GM18870 (cell line): ENCODE data around the gene PMFBP1.
"Not testable (repeated sequence)": the region's sequence is repeated elsewhere in the genome, so short reads cannot be mapped to it uniquely, and the experiment has no call there.

ENCODE experiments used
- ATAC-seq: cut with Tn5 transposase; IDR thresholded peaks from one replicate; pipeline ENCODE4 v1.9.1; 2021; ENCODE audit warnings: moderate library complexity; ENCODE audit not compliant: unreplicated experiment

Gene PMFBP1

GRCh38 chr16:72109300-72109699, 62.7 kb downstream of the PMFBP1 start:
- no peak for ATAC-seq

- ATAC-seq, result no peak
Measured at GRCh38 chr16:72108353-72109102, 63.4 kb downstream of the PMFBP1 start.

GRCh38 chr16:72107371-72107770, 64.6 kb downstream of the PMFBP1 start:
- no peak for ATAC-seq

GRCh38 chr16:72105978-72106377, 66.0 kb downstream of the PMFBP1 start:
- ATAC-seq, result no peak

- no peak for ATAC-seq
Measured at GRCh38 chr16:72104905-72105304, 67.0 kb downstream of the PMFBP1 start.

GRCh38 chr16:72101195-72101594, 70.8 kb downstream of the PMFBP1 start:
- ATAC-seq, result no peak

GRCh38 chr16:72099377-72099818, 72.6 kb downstream of the PMFBP1 start:
- peak; percentile 77 for ATAC-seq

- ATAC-seq, result no peak
Measured at GRCh38 chr16:72098936-72099335, 73.0 kb downstream of the PMFBP1 start.

- ATAC-seq, result no peak
Measured at GRCh38 chr16:72094266-72094610, 77.7 kb downstream of the PMFBP1 start.

GRCh38 chr16:72093448-72094265, 78.3 kb downstream of the PMFBP1 start, which contains the start of the genes DHX38 and TXNL4B:
DHX38 (plus strand) TSS chr16:72093847; CDS start chr16:72096158, 2,311 bp downstream.
TXNL4B (minus strand) TSS chr16:72093620; CDS start chr16:72090749, 2,871 bp downstream.
- ATAC-seq, result peak; percentile 99

GRCh38 chr16:72092832-72093447, 79.0 kb downstream of the PMFBP1 start:
- no peak for ATAC-seq

GRCh38 chr16:72091217-72091616, 80.7 kb downstream of the PMFBP1 start:
- no peak for ATAC-seq

- ATAC-seq, result no peak
Measured at GRCh38 chr16:72085002-72085401, 87.0 kb downstream of the PMFBP1 start.

- ATAC-seq, result no peak
Measured at GRCh38 chr16:72084445-72084844, 87.5 kb downstream of the PMFBP1 start.

GRCh38 chr16:72083778-72084404, 88.1 kb downstream of the PMFBP1 start:
- no peak for ATAC-seq

- ATAC-seq, result not testable (repeated sequence)
Measured at GRCh38 chr16:72076991-72077706, 94.8 kb downstream of the PMFBP1 start.

GRCh38 chr16:72075067-72075466, 96.9 kb downstream of the PMFBP1 start:
- not testable (repeated sequence) for ATAC-seq

GRCh38 chr16:72073560-72074230, 98.3 kb downstream of the PMFBP1 start:
- ATAC-seq, result no peak

GRCh38 chr16:72072514-72073342, 99.2 kb downstream of the PMFBP1 start:
- no peak for ATAC-seq
